Right atrium auricular region (tissue), 2 donors: ENCODE results near the gene FKRP. TPM values are rescaled to one million over a fixed set of nuclear protein-coding genes. Genes with fewer than 3 reads are reported as not detected.
A peak's percentile ranks its signal among the peaks of the same experiment; 100 is the strongest.
"Not testable (repeated sequence)": the region's sequence is repeated elsewhere in the genome, so short reads cannot be mapped to it uniquely, and the experiment has no call there.

Source experiments
- DNase-seq: peaks from one replicate; pipeline ENCODE4 v3.0.0-alpha.2; 2019; ENCODE audit warnings: low spot score
- H3K27ac ChIP-seq, 2 donors: fragments of 200-600 bp; sonication (generic); 1 replicate in 1 of 2; 2 replicates in 1 of 2; pipeline ENCODE4 v1.5.1; 2016 to 2019
- H3K27me3 ChIP-seq, 2 donors: fragments of 200-600 bp; sonication (generic); one replicate each; pipeline versions ENCODE4 v1.5.1 to v1.6.0; 2017 to 2019
- H3K36me3 ChIP-seq: fragments of 200-600 bp; sonication (generic); one replicate; pipeline ENCODE4 v1.5.1; 2016
- H3K4me1 ChIP-seq, 2 donors: fragments of 200-600 bp; sonication (generic); one replicate each; pipeline versions ENCODE4 v1.5.1 to v1.6.0; 2017 to 2019
- H3K4me3 ChIP-seq, 2 donors: fragments of 200-600 bp; sonication (generic); 1 replicate in 1 of 2; 2 replicates in 1 of 2; pipeline ENCODE4 v1.5.1; 2017 to 2019; ENCODE audit warnings: mild to moderate bottlenecking in 1 of 2, moderate library complexity in 1 of 2
- H3K9me3 ChIP-seq, 2 donors: fragments of 200-600 bp; sonication (generic); one replicate each; pipeline ENCODE4 v1.5.1; 2019
- CTCF ChIP-seq, 2 donors: fragments of 200-600 bp; sonication (generic); IDR thresholded peaks; one replicate each; pipeline ENCODE4 v1.5.1; 2019; ENCODE audit warnings: antibody characterized with exemption in 2 of 2
- total RNA-seq, 2 donors: library from RNA; depleted of rRNA; stranded (reverse); fragments of >200 nt; gene quantifications; one replicate each; pipeline ENCODE4 v1.1.0, GENCODE V29; 2016

FKRP gene
- total RNA-seq, 2 donors from 2014 or later, result 20.3 to 23.8 TPM

DNA sequence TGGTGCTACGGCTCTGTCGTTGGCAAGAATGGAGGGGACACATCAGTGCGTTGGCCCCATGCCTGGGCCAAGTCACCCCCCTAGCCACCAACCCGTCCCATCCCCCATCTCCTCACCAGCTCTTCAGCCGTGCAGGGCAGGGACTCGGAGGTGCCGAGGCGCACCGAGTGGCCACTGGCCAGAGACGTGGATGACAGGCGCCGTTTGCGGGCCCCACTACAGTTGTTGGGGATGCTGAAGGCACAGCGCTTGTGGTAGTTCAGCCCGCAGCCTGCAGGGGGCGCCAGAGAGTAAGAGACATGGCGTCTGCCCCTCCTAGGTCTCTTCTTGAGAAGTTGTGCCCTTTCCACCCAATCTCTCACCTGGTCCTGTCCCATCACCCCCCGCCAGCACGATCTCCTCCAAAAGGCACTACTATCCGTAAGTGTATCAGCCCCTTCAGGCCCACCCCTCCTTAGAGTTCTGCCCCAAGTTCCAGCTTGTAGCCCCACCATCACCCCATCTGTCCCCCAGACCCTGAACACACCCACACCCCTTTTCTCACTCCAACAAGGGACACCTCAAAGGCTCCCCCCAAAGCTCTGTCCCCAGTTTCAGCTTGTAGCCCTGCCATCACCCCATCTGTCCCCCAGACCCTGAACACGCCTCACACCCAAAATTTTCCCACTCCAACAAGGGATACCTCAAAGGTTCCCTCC lies 41.3 kb upstream of the FKRP start:
- DNase-seq, result peak; percentile 75
- H3K27ac ChIP-seq, result no peak overlapping the region
- H3K4me3 ChIP-seq, result no peak overlapping the region
- no peaks in the 10 kb centered on the region for H3K4me1 ChIP-seq
- H3K36me3 ChIP-seq, result peaks cover 66% of the 10 kb centered on the region
- peak; percentile 97 to 99 for TF ChIP-seq CTCF (IDR thresholded peaks at IDR 0.05)
- H3K27me3 ChIP-seq, result no peaks in the 10 kb centered on the region
- no peaks in the 10 kb centered on the region for H3K9me3 ChIP-seq

DNA sequence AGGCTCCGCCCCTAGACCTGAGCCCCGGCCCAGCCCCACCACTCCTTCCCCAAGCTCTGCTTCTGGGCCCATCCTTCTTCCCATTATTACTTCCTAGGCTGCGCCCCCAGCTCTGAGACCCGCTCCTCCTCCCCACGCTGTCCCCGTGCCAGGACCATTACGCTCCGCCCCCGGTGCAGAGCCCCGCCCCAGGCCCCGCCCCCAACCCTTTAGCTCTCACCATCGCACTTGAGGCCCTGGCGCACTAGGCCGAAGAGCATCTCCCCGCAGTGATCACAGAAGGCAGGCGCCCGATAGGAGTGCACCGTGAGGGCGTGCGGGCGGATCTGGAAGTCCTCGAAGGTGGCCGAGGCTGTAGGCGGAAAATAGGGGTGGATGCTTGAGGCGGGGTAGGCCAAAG lies 35.2 kb upstream of the FKRP start:
- Histone ChIP-seq H3K9me3 (no peaks in the 10 kb centered on the region), H3K4me1 (peaks cover 0 to 20% of the 10 kb centered on the region in 2 donors), H3K36me3 (peaks cover 15% of the 10 kb centered on the region), H3K4me3 (no peak overlapping the region), H3K27ac (no peak overlapping the region), H3K27me3 (no peaks in the 10 kb centered on the region)
- no peak for DNase-seq
- no peak for TF ChIP-seq CTCF (IDR thresholded peaks at IDR 0.05)

GRCh38 chr19:46712768-46713338 lies 33.0 kb upstream of the FKRP start:
- H3K4me1 ChIP-seq, result peaks cover 0 to 31% of the 10 kb centered on the region in 2 donors
- H3K27me3 ChIP-seq, H3K27ac ChIP-seq, H3K9me3 ChIP-seq, H3K4me3 ChIP-seq, H3K36me3 ChIP-seq, DNase-seq: not testable (repeated sequence)

GRCh38 chr19:46713781-46714443 lies 31.9 kb upstream of the FKRP start:
- Histone ChIP-seq H3K27ac (peak overlapping the region; percentile 84 to 90), H3K36me3 (no peaks in the 10 kb centered on the region), H3K27me3 (no peaks in the 10 kb centered on the region), H3K4me3 (peak overlapping the region; percentile 66 to 87), H3K9me3 (no peaks in the 10 kb centered on the region), H3K4me1 (peaks cover 0 to 34% of the 10 kb centered on the region in 2 donors)
- peak; percentile 94 for DNase-seq
- no peak for TF ChIP-seq CTCF (IDR thresholded peaks at IDR 0.05)

GRCh38 chr19:46714444-46715106 lies 31.3 kb upstream of the FKRP start:
- Histone ChIP-seq H3K27me3 (no peaks in the 10 kb centered on the region), H3K4me1 (peaks cover 0 to 34% of the 10 kb centered on the region in 2 donors), H3K27ac (peak overlapping the region; percentile 84 to 90), H3K36me3 (no peaks in the 10 kb centered on the region), H3K9me3 (no peaks in the 10 kb centered on the region), H3K4me3 (peak overlapping the region; percentile 66 to 87)
- no peak for DNase-seq
- TF ChIP-seq CTCF (IDR thresholded peaks at IDR 0.05), result no peak

GRCh38 chr19:46715620-46715974 lies 30.3 kb upstream of the FKRP start:
- no peak for DNase-seq
- peaks cover 0 to 34% of the 10 kb centered on the region in 2 donors for H3K4me1 ChIP-seq
- H3K36me3 ChIP-seq, result peaks cover 7% of the 10 kb centered on the region
- no peak for TF ChIP-seq CTCF (IDR thresholded peaks at IDR 0.05)
- no peaks in the 10 kb centered on the region for H3K27me3 ChIP-seq
- peak overlapping the region; percentile 84 to 90 for H3K27ac ChIP-seq
- peak overlapping the region; percentile 81 to 87 for H3K4me3 ChIP-seq
- H3K9me3 ChIP-seq, result no peaks in the 10 kb centered on the region
